HepG2 (cell line): ENCODE data around the gene CCDC57. TPM values are rescaled to one million over a fixed set of nuclear protein-coding genes. Genes with fewer than 3 reads are reported as not detected.

Experiments used
- DNMT3B ChIP-seq: conservative IDR thresholded peaks from 2 replicates; pipeline ENCODE4 v1.6.1; 2016; ENCODE audit warnings: missing biosample characterization, control low read depth
- EEA1 ChIP-seq: sonication (generic); formaldehyde crosslinking; IDR thresholded peaks from 2 replicates; pipeline ENCODE4 v1.5.1; 2020; ENCODE audit warnings: mild to moderate bottlenecking, missing genetic modification reagents, borderline replicate concordance
- HMG20B ChIP-seq: conservative IDR thresholded peaks from 2 replicates; pipeline ENCODE4 v1.6.1; 2016; ENCODE audit warnings: missing genetic modification reagents, missing compliant biosample characterization
- HNF4G ChIP-seq, 2 experiments: sonication (generic) in 1 of 2; formaldehyde crosslinking in 1 of 2; IDR thresholded peaks; 2 replicates each; pipeline versions ENCODE4 v1.4.0 to v1.6.1; 2011 to 2020; ENCODE audit warnings: borderline replicate concordance in 2 of 2, low read depth in 2 of 2, mild to moderate bottlenecking in 2 of 2, low read length in 1 of 2, missing genetic modification reagents in 1 of 2, moderate library complexity in 1 of 2
- HNRNPH1 ChIP-seq: fragments of 200-400 bp; formaldehyde crosslinking; optimal IDR thresholded peaks from 2 replicates; pipeline ENCODE3; 2017; ENCODE audit warnings: mild to moderate bottlenecking, low read depth, low read length
- KDM3A ChIP-seq: IDR thresholded peaks from 2 replicates; pipeline ENCODE4 v1.6.1; 2018; ENCODE audit warnings: low read depth, missing compliant biosample characterization
- REPIN1 ChIP-seq: sonication (generic); formaldehyde crosslinking; IDR thresholded peaks from 2 replicates; pipeline ENCODE4 v1.8.0; 2022; ENCODE audit warnings: missing genetic modification reagents, low read depth, mild to moderate bottlenecking, borderline replicate concordance
- TBL1XR1 ChIP-seq: fragments of 150-350 bp; IDR thresholded peaks from 2 replicates; pipeline ENCODE4 v1.6.1; 2014; ENCODE audit warnings: borderline replicate concordance, low read length; ENCODE audit not compliant: partially characterized antibody
- ZIK1 ChIP-seq: sonication (generic); formaldehyde crosslinking; IDR thresholded peaks from 2 replicates; pipeline ENCODE4 v1.5.0; 2020; ENCODE audit warnings: mild to moderate bottlenecking, low read depth, missing genetic modification reagents, borderline replicate concordance
- ZNF331 ChIP-seq: sonication (generic); formaldehyde crosslinking; IDR thresholded peaks from 2 replicates; pipeline ENCODE4 v1.4.0; 2020; ENCODE audit warnings: missing genetic modification reagents
- ZNF407 ChIP-seq: sonication (generic); formaldehyde crosslinking; IDR thresholded peaks from one replicate; pipeline ENCODE4 v1.5.1; 2020; ENCODE audit warnings: mild to moderate bottlenecking, missing genetic modification reagents; ENCODE audit errors: not compliant biosample characterization
- ZNF446 ChIP-seq: sonication (generic); formaldehyde crosslinking; IDR thresholded peaks from 2 replicates; pipeline ENCODE4 v1.5.0; 2020; ENCODE audit warnings: mild to moderate bottlenecking, missing genetic modification reagents
- ZNF674 ChIP-seq: sonication (generic); formaldehyde crosslinking; IDR thresholded peaks from 2 replicates; pipeline ENCODE4 v1.5.0; 2020; ENCODE audit warnings: low read depth, mild to moderate bottlenecking, missing genetic modification reagents
- ZNF687 ChIP-seq: sonication (generic); formaldehyde crosslinking; IDR thresholded peaks from 2 replicates; pipeline ENCODE4 v1.5.1; 2020; ENCODE audit warnings: mild to moderate bottlenecking, missing genetic modification reagents, moderate library complexity
- ZNF879 ChIP-seq: sonication (generic); formaldehyde crosslinking; IDR thresholded peaks from 2 replicates; pipeline ENCODE4 v1.8.1; 2023; ENCODE audit warnings: missing genetic modification reagents
- polyA plus RNA-seq, 8 experiments: library from polyadenylated mRNA; depleted of rRNA in 3 of 8; stranded (reverse) in 7 of 8; unstranded in 1 of 8; fragments of >200 nt; fragmentation: Illumina TruSeq in 4 of 8; extraction: Trizol in 4 of 8; gene quantifications; 2 replicates each; pipeline versions ENCODE4 v1.2.1 to v1.2.3, GENCODE V29; 2011 to 2016; ENCODE audit warnings: low read depth in 4 of 8, missing spikeins in 1 of 8, mixed read lengths in 1 of 8; ENCODE audit not compliant: insufficient read depth in 1 of 8
- total RNA-seq, 5 experiments: library from RNA; depleted of rRNA; stranded (reverse); fragments of >200 nt; fragmentation: Illumina TruSeq; extraction: Trizol; gene quantifications; 2 replicates each; pipeline ENCODE4 v1.2.3, GENCODE V29; 2016; ENCODE audit warnings: low read depth in 1 of 5

CCDC57 gene
- total and polyA plus RNA-seq, 2 of the 13 experiments (the other 11 are each of a cell fraction or from before 2014, with no cell fraction given), result 59.3 to 59.9 TPM

GRCh38 chr17:82105882-82106687 lies 106.6 kb downstream of the CCDC57 start (continued):
- TF ChIP-seq REPIN1 (CRISPR knock-in tag), result peak; percentile 87
- TF ChIP-seq ZNF687 (CRISPR knock-in tag), result peak; percentile 99
- TF ChIP-seq HMG20B (CRISPR knock-in tag), result peak; percentile 72; the same call in 1 of the 2 replicates
- TF ChIP-seq KDM3A (CRISPR knock-in tag), result 0 out of 2 replicates have a peak, but pooled peaks have one; percentile 0
- no peak for TF ChIP-seq TBL1XR1
- peak; percentile 97 for TF ChIP-seq ZIK1
- 0 out of 2 replicates have a peak, but pooled peaks have one; percentile 57 for TF ChIP-seq ZNF446 (CRISPR knock-in tag)
- no peak for TF ChIP-seq ZNF879 (CRISPR knock-in tag)
- TF ChIP-seq HNRNPH1, result peak; percentile 68
- peak; percentile 20 for TF ChIP-seq ZNF407 (CRISPR knock-in tag)
- TF ChIP-seq HNF4G (IDR thresholded peaks at IDR 0.05; ENCODE audit: borderline replicate concordance, low read depth, low read length), result no peak; the same call in 1 of the 2 replicates
- peak; percentile 81; the same call in 1 of the 2 replicates for TF ChIP-seq HNF4G (CRISPR knock-in tag; IDR thresholded peaks at IDR 0.05; ENCODE audit: borderline replicate concordance, low read depth)
- TF ChIP-seq EEA1 (CRISPR knock-in tag), result 0 out of 2 replicates have a peak, but pooled peaks have one; percentile 25
- peak; percentile 91 for TF ChIP-seq ZNF331 (CRISPR knock-in tag)
- peak; percentile 95 for TF ChIP-seq DNMT3B (CRISPR knock-in tag)
- TF ChIP-seq ZNF674 (CRISPR knock-in tag), result no peak; the same call in 1 of the 2 replicates
